ENCODE data around the gene PLPP4. TPM values are rescaled to one million over a fixed set of nuclear protein-coding genes. Genes with fewer than 3 reads are reported as not detected.

PLPP4 gene
- total and polyA plus RNA-seq, 4 donors = 0.18 to 0.51 TPM; not detected in 2

DNA sequence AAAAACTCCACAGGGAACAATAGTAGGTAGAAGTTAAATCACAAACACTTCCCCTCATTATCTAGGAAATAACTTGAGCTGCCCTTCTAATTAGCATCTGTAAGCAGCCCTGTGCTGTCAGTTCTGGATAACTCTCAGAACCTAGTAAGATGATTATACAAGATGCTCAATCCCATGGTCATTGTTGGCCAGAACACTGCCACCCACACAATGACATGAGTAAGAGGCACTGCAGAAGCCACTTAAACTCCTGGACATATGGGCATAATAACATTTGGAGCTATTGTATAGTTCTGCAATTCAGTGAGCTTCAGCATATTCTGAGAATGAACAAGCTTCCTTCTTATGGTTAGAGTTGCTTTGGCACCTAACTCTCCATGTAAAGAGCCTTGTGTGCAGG lies 153.8 kb downstream of the PLPP4 start:
- Histone ChIP-seq H3K9me3 (ENCODE audit: control insufficient read depth in 4 of 4, insufficient read depth in 3 of 4, low read length in 3 of 4) (no peaks in the 10 kb centered on the region), H3K4me1 (ENCODE audit: control insufficient read depth in 5 of 5, insufficient read depth in 5 of 5, low read length in 5 of 5) (no peaks in the 10 kb centered on the region), H3K36me3 (ENCODE audit: control insufficient read depth in 4 of 4, insufficient read depth in 4 of 4, low read length in 4 of 4) (no peaks in the 10 kb centered on the region), H3K27me3 (ENCODE audit: control insufficient read depth in 3 of 3, insufficient read depth in 3 of 3, low read length in 2 of 3) (no peaks in the 10 kb centered on the region), H3K4me3 (no peak overlapping the region), H3K27ac (ENCODE audit: low read depth in 1 of 2, low read length in 1 of 2) (no peak overlapping the region), H3K9ac (ENCODE audit: insufficient read depth in 1 of 2, low read length in 2 of 2) (no peak overlapping the region)
- TF ChIP-seq, protein P1, sequence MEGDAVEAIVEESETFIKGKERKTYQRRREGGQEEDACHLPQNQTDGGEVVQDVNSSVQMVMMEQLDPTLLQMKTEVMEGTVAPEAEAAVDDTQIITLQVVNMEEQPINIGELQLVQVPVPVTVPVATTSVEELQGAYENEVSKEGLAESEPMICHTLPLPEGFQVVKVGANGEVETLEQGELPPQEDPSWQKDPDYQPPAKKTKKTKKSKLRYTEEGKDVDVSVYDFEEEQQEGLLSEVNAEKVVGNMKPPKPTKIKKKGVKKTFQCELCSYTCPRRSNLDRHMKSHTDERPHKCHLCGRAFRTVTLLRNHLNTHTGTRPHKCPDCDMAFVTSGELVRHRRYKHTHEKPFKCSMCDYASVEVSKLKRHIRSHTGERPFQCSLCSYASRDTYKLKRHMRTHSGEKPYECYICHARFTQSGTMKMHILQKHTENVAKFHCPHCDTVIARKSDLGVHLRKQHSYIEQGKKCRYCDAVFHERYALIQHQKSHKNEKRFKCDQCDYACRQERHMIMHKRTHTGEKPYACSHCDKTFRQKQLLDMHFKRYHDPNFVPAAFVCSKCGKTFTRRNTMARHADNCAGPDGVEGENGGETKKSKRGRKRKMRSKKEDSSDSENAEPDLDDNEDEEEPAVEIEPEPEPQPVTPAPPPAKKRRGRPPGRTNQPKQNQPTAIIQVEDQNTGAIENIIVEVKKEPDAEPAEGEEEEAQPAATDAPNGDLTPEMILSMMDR (IDR thresholded peaks at IDR 0.05; ENCODE audit: control extremely low read depth, extremely low read depth) = no peak
- ATAC-seq (ENCODE audit: insufficient read depth, low FRiP score) (no peak), DNase-seq (no peak)

DNA sequence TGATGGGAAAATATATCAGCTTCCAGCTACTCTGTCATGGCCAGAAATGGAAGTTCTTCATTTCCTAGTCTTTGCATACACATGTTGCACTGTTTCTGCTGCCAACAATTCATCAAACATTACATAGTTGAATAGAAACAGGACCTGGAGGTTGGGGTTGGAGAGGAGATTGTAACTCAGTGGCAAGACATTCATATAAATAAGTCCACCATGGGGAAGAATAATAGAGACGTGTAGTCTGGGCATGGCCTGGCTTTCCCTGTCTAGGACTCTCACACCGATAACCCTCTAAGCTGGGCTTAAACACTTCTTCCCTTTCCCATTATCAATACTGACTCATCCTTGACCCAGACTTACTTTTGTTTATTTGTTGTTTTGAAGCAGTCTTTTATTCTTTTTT lies 155.7 kb downstream of the PLPP4 start:
- TF ChIP-seq, protein P1 (IDR thresholded peaks at IDR 0.05; ENCODE audit: control extremely low read depth, extremely low read depth) = no peak
- no peaks in the 10 kb centered on the region for H3K27me3 ChIP-seq (ENCODE audit: control insufficient read depth in 3 of 3, insufficient read depth in 3 of 3, low read length in 2 of 3)
- H3K36me3 ChIP-seq (ENCODE audit: control insufficient read depth in 4 of 4, insufficient read depth in 4 of 4, low read length in 4 of 4) = no peaks in the 10 kb centered on the region
- no peak for DNase-seq
- no peaks in the 10 kb centered on the region for H3K9me3 ChIP-seq (ENCODE audit: control insufficient read depth in 4 of 4, insufficient read depth in 3 of 4, low read length in 3 of 4)
- no peak overlapping the region for H3K4me3 ChIP-seq
- no peak for ATAC-seq (ENCODE audit: insufficient read depth, low FRiP score)
- 71 to 80% methylated on average over 2 of the region's 2 CpGs for WGBS, 2 donors
- H3K4me1 ChIP-seq (ENCODE audit: control insufficient read depth in 5 of 5, insufficient read depth in 5 of 5, low read length in 5 of 5) = no peaks in the 10 kb centered on the region
- no peak overlapping the region for H3K9ac ChIP-seq (ENCODE audit: insufficient read depth in 1 of 2, low read length in 2 of 2)
- H3K27ac ChIP-seq (ENCODE audit: low read depth in 1 of 2, low read length in 1 of 2) = no peak overlapping the region

GRCh38 chr10:120613180-120613579 lies 156.2 kb downstream of the PLPP4 start:
- no peak overlapping the region for H3K9ac ChIP-seq (ENCODE audit: insufficient read depth in 1 of 2, low read length in 2 of 2)
- WGBS, 2 donors = 64 to 80% methylated on average over 3 of the region's 3 CpGs
- DNase-seq = no peak
- no peaks in the 10 kb centered on the region for H3K36me3 ChIP-seq (ENCODE audit: control insufficient read depth in 4 of 4, insufficient read depth in 4 of 4, low read length in 4 of 4)
- no peak for ATAC-seq (ENCODE audit: insufficient read depth, low FRiP score)
- H3K27ac ChIP-seq (ENCODE audit: low read depth in 1 of 2, low read length in 1 of 2) = no peak overlapping the region
- H3K4me3 ChIP-seq = no peak overlapping the region
- H3K27me3 ChIP-seq (ENCODE audit: control insufficient read depth in 3 of 3, insufficient read depth in 3 of 3, low read length in 2 of 3) = no peaks in the 10 kb centered on the region
- H3K4me1 ChIP-seq (ENCODE audit: control insufficient read depth in 5 of 5, insufficient read depth in 5 of 5, low read length in 5 of 5) = no peaks in the 10 kb centered on the region
- TF ChIP-seq, protein P1 (IDR thresholded peaks at IDR 0.05; ENCODE audit: control extremely low read depth, extremely low read depth) = no peak
- H3K9me3 ChIP-seq (ENCODE audit: control insufficient read depth in 4 of 4, insufficient read depth in 3 of 4, low read length in 3 of 4) = peaks cover 0 to 3% (median 0%) of the 10 kb centered on the region in 4 donors

- no peak for DNase-seq
- H3K27ac ChIP-seq (ENCODE audit: low read depth in 1 of 2, low read length in 1 of 2) = no peak overlapping the region
- no peaks in the 10 kb centered on the region for H3K36me3 ChIP-seq (ENCODE audit: control insufficient read depth in 4 of 4, insufficient read depth in 4 of 4, low read length in 4 of 4)
- TF ChIP-seq, protein P1 (IDR thresholded peaks at IDR 0.05; ENCODE audit: control extremely low read depth, extremely low read depth) = no peak
- H3K9ac ChIP-seq (ENCODE audit: insufficient read depth in 1 of 2, low read length in 2 of 2) = no peak overlapping the region
- H3K4me1 ChIP-seq (ENCODE audit: control insufficient read depth in 5 of 5, insufficient read depth in 5 of 5, low read length in 5 of 5) = no peaks in the 10 kb centered on the region
- ATAC-seq (ENCODE audit: insufficient read depth, low FRiP score) = no peak
- peaks cover 0 to 3% (median 0%) of the 10 kb centered on the region in 4 donors for H3K9me3 ChIP-seq (ENCODE audit: control insufficient read depth in 4 of 4, insufficient read depth in 3 of 4, low read length in 3 of 4)
- no peaks in the 10 kb centered on the region for H3K27me3 ChIP-seq (ENCODE audit: control insufficient read depth in 3 of 3, insufficient read depth in 3 of 3, low read length in 2 of 3)
- H3K4me3 ChIP-seq = no peak overlapping the region
Observed at GRCh38 chr10:120614680-120615079, 157.7 kb downstream of the PLPP4 start.
